Measurements from ENCODE around the gene STKLD1. TPM values are rescaled to one million over a fixed set of nuclear protein-coding genes. Genes with fewer than 3 reads are reported as not detected.

The STKLD1 gene
- total RNA-seq, 3 donors from 2014 or later, result 0.59 to 3.9 (median 0.96) TPM

GRCh38 chr9:133379153-133380086, 3.3 kb downstream of the STKLD1 start:
- DNase-seq (ENCODE audit: low spot score in 2 of 2), result no peak
- intact Hi-C loops (cut with DNase I; ENCODE audit: low total_unique reads), result no loop called here
- Histone ChIP-seq H3K4me3 (no peak overlapping the region), H3K27me3 (no peaks in the 10 kb centered on the region), H3K27ac (no peak overlapping the region), H3K36me3 (no peaks in the 10 kb centered on the region), H3K9me3 (no peaks in the 10 kb centered on the region), H3K4me1 (no peaks in the 10 kb centered on the region)
- TF ChIP-seq POLR2A (IDR thresholded peaks at IDR 0.05) (no peak), CTCF (IDR thresholded peaks at IDR 0.05) (no peak), POLR2AphosphoS5 (IDR thresholded peaks at IDR 0.05) (no peak)

- TF ChIP-seq POLR2AphosphoS5 (IDR thresholded peaks at IDR 0.05), result no peak
- TF ChIP-seq POLR2A (IDR thresholded peaks at IDR 0.05), result no peak
- TF ChIP-seq CTCF (IDR thresholded peaks at IDR 0.05), result no peak
- no peak for DNase-seq (ENCODE audit: low spot score in 2 of 2)
- Histone ChIP-seq H3K4me3 (no peak overlapping the region), H3K4me1 (no peaks in the 10 kb centered on the region), H3K9me3 (no peaks in the 10 kb centered on the region), H3K27me3 (no peaks in the 10 kb centered on the region), H3K36me3 (no peaks in the 10 kb centered on the region), H3K27ac (no peak overlapping the region)
- intact Hi-C loops (cut with DNase I; ENCODE audit: low total_unique reads), result no loop called here
Measured at GRCh38 chr9:133380734-133381133, 4.6 kb downstream of the STKLD1 start.

DNA sequence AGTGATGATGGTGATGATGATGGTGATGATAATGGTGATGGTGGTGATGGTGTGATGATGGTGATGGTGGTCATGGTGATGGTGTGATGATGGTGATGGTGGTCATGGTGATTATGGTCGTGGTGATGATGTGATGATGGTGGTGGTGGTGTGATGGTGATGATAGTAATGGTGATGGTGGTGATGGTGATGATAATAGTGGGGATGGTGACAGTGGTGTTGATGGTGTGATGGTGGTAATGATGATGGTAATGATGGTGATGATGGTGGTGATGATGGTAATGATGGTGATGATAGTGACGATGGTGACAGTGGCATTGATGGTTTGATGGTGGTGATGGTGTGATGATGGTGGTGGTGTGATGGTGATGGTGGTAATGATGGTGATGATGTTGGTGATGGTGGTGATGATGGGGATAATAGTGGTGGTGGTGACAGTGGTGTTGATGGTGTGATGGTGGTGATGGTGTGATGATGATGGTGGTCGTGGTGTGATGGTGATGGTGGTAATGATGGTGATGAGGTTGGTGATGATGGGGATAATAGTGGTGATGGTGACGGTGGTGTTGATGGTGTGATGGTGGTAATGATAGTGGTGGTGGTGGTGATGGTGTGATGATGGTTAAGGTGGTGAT, 6.5 kb downstream of the STKLD1 start:
- DNase-seq (ENCODE audit: low spot score in 2 of 2), result no peak
- TF ChIP-seq CTCF (IDR thresholded peaks at IDR 0.05), result no peak
- no peak for TF ChIP-seq POLR2A (IDR thresholded peaks at IDR 0.05)
- TF ChIP-seq POLR2AphosphoS5 (IDR thresholded peaks at IDR 0.05), result no peak
- intact Hi-C loops (cut with DNase I; ENCODE audit: low total_unique reads), result no loop called here
- H3K4me1 ChIP-seq, result no peaks in the 10 kb centered on the region
- no peaks in the 10 kb centered on the region for H3K9me3 ChIP-seq
- H3K36me3 ChIP-seq, result no peaks in the 10 kb centered on the region
- H3K4me3 ChIP-seq, result no peak overlapping the region
- H3K27me3 ChIP-seq, result no peaks in the 10 kb centered on the region
- H3K27ac ChIP-seq, result no peak overlapping the region

DNA sequence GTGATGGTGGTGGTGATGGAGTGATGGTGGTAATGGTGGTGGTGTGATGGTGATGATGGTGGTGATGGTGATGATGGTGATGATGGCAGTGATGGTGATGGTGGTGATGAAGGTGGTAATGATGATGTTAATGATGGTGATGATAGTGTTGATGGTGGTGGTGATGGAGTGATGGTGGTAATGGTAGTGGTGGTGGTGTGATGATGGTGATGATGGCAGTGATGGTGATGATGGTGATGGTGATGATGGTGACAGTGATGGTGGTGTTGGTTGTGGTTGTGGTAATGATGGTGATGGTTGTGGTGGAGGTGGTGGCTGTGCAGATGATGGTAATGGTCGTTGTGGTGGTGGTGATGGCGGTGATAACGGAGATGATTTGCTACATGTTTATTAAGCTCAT, 7.3 kb downstream of the STKLD1 start:
- no peak for TF ChIP-seq POLR2AphosphoS5 (IDR thresholded peaks at IDR 0.05)
- TF ChIP-seq POLR2A (IDR thresholded peaks at IDR 0.05), result no peak
- no peak for TF ChIP-seq CTCF (IDR thresholded peaks at IDR 0.05)
- no peaks in the 10 kb centered on the region for H3K9me3 ChIP-seq
- H3K4me1 ChIP-seq, result no peaks in the 10 kb centered on the region
- no peak for DNase-seq (ENCODE audit: low spot score in 2 of 2)
- H3K4me3 ChIP-seq, result no peak overlapping the region
- H3K27ac ChIP-seq, result no peak overlapping the region
- intact Hi-C loops (cut with DNase I; ENCODE audit: low total_unique reads), result no loop called here
- no peaks in the 10 kb centered on the region for H3K36me3 ChIP-seq
- H3K27me3 ChIP-seq, result no peaks in the 10 kb centered on the region

GRCh38 chr9:133384736-133385321, 8.7 kb downstream of the STKLD1 start:
- intact Hi-C loops (cut with DNase I; ENCODE audit: low total_unique reads), result no loop called here
- Histone ChIP-seq H3K36me3 (no peaks in the 10 kb centered on the region), H3K4me1 (no peaks in the 10 kb centered on the region), H3K27me3 (no peaks in the 10 kb centered on the region), H3K4me3 (no peak overlapping the region), H3K9me3 (no peaks in the 10 kb centered on the region), H3K27ac (no peak overlapping the region)
- DNase-seq (ENCODE audit: low spot score in 2 of 2), result no peak
- TF ChIP-seq CTCF (IDR thresholded peaks at IDR 0.05) (no peak), POLR2A (IDR thresholded peaks at IDR 0.05) (no peak), POLR2AphosphoS5 (IDR thresholded peaks at IDR 0.05) (no peak)

Data from breast epithelium (tissue), 4 donors.